OCI-M1 (cell line): ENCODE measurements around the gene COL6A2.
"Not testable (repeated sequence)": the region's sequence is repeated elsewhere in the genome, so short reads cannot be mapped to it uniquely, and the experiment has no call there.

ENCODE experiments used
- DNase-seq: peaks from one replicate; lab custom pipeline; 2025; lab: John Stamatoyannopoulos, UW

The COL6A2 gene

GRCh38 chr21:46097336-46098293 is at the start of gene COL6A2:
Gene COL6A2, plus strand, starts transcription at chr21:46098112.
- DNase-seq, result no peak

GRCh38 chr21:46048926-46049889 is 48.7 kb upstream of the COL6A2 start:
- DNase-seq, result no peak

GRCh38 chr21:46049890-46050667 is 47.8 kb upstream of the COL6A2 start:
- DNase-seq, result no peak

- DNase-seq, result no peak
Observed at GRCh38 chr21:46050668-46051378, 47.1 kb upstream of the COL6A2 start.

GRCh38 chr21:46051379-46051770 is 46.5 kb upstream of the COL6A2 start:
- no peak for DNase-seq

GRCh38 chr21:46051821-46052675 is 45.9 kb upstream of the COL6A2 start:
- no peak for DNase-seq

GRCh38 chr21:46052703-46053651 is 44.9 kb upstream of the COL6A2 start:
- DNase-seq, result no peak

GRCh38 chr21:46054031-46054430 is 43.9 kb upstream of the COL6A2 start:
- no peak for DNase-seq

- no peak for DNase-seq
Observed at GRCh38 chr21:46054451-46054881, 43.4 kb upstream of the COL6A2 start.

GRCh38 chr21:46055863-46056281 is 42.0 kb upstream of the COL6A2 start:
- no peak for DNase-seq

- DNase-seq, result no peak
Observed at GRCh38 chr21:46056450-46056903, 41.4 kb upstream of the COL6A2 start.

GRCh38 chr21:46057111-46057709 is 40.7 kb upstream of the COL6A2 start:
- no peak for DNase-seq

- no peak for DNase-seq
Observed at GRCh38 chr21:46057710-46058241, 40.1 kb upstream of the COL6A2 start.

- DNase-seq, result no peak
Observed at GRCh38 chr21:46058431-46059145, 39.3 kb upstream of the COL6A2 start.

GRCh38 chr21:46059195-46059594 is 38.7 kb upstream of the COL6A2 start:
- DNase-seq, result no peak

- not testable (repeated sequence) for DNase-seq
Observed at GRCh38 chr21:46059711-46060455, 38.0 kb upstream of the COL6A2 start.

- DNase-seq, result no peak
Observed at GRCh38 chr21:46060596-46061061, 37.3 kb upstream of the COL6A2 start.
